A673 (cell line): ENCODE measurements around the gene REN. TPM values are rescaled to one million over a fixed set of nuclear protein-coding genes. Genes with fewer than 3 reads are reported as not detected.

Experiments used
- BruUV-seq: library from RNA; stranded (reverse); fragments of 400-500 nt; replicated peaks from 2 replicates; lab custom pipeline; 2021; lab: Mats Ljungman, UMichigan
- CTCF ChIA-PET: fragments of 300-600 bp; sonication (Branson Sonifier 250); formaldehyde crosslinking; loops from one replicate; lab custom pipeline; 2022; ENCODE audit warnings: antibody characterized with exemption; lab: Charles Lee
- POLR2A ChIA-PET: fragments of 300-600 bp; sonication (Branson Sonifier 250); formaldehyde crosslinking; loops from one replicate; lab custom pipeline; 2022; ENCODE audit warnings: antibody characterized with exemption; ENCODE audit not compliant: low non-redundant PET; lab: Charles Lee
- DNase-seq: peaks from one replicate; pipeline ENCODE4 v3.0.0-alpha.2; 2015; ENCODE audit warnings: low spot score
- H3K27ac ChIP-seq: fragments of 200-600 bp; sonication (generic); 2 replicates; pipeline ENCODE4 v1.5.1; 2016; ENCODE audit warnings: mixed run types, low read depth, mild to moderate bottlenecking, mixed read lengths, antibody characterized with exemption, low read length; ENCODE audit not compliant: poor library complexity, severe bottlenecking
- H3K27me3 ChIP-seq: fragments of 200-600 bp; sonication (generic); replicated peaks from 2 replicates; pipeline ENCODE4 v1.6.1; 2017; ENCODE audit warnings: mixed run types, low read depth, mild to moderate bottlenecking, mixed read lengths, antibody characterized with exemption, low read length; ENCODE audit not compliant: insufficient read depth, poor library complexity
- H3K36me3 ChIP-seq: fragments of 200-600 bp; sonication (generic); 2 replicates; pipeline ENCODE4 v1.6.1; 2016; ENCODE audit warnings: mixed run types, mild to moderate bottlenecking, mixed read lengths, antibody characterized with exemption, low read length; ENCODE audit not compliant: insufficient read depth, poor library complexity, severe bottlenecking
- H3K4me1 ChIP-seq: fragments of 200-600 bp; sonication (generic); 2 replicates; pipeline ENCODE4 v1.6.1; 2017; ENCODE audit warnings: mixed run types, mild to moderate bottlenecking, mixed read lengths, antibody characterized with exemption, low read length; ENCODE audit not compliant: insufficient read depth, poor library complexity, severe bottlenecking
- H3K4me3 ChIP-seq: fragments of 200-600 bp; sonication (generic); 2 replicates; pipeline ENCODE4 v1.5.1; 2016; ENCODE audit warnings: low read depth, mixed run types, mild to moderate bottlenecking, mixed read lengths, low read length; ENCODE audit not compliant: poor library complexity, severe bottlenecking
- H3K9me3 ChIP-seq: fragments of 200-600 bp; sonication (generic); 2 replicates; pipeline ENCODE4 v1.6.1; 2016; ENCODE audit warnings: mixed run types, low read depth, mild to moderate bottlenecking, mixed read lengths, antibody characterized with exemption, low read length; ENCODE audit not compliant: poor library complexity, severe bottlenecking
- CTCF ChIP-seq: fragments of 300-800, 200-600 bp; sonication (generic); conservative IDR thresholded peaks from 2 replicates; pipeline ENCODE4 v1.5.1; 2017; ENCODE audit warnings: low read depth, mild to moderate bottlenecking, antibody characterized with exemption, low read length, moderate library complexity, mixed read lengths
- EZH2 ChIP-seq: fragments of 200-600 bp; sonication (generic); IDR thresholded peaks from 2 replicates; pipeline ENCODE4 v1.6.1; 2017; ENCODE audit warnings: borderline replicate concordance, low read depth, mild to moderate bottlenecking, mixed read lengths, antibody characterized with exemption, low read length; ENCODE audit not compliant: poor library complexity, severe bottlenecking
- intact Hi-C: fragments of 100-400 bp; cut with micrococcal nuclease; formaldehyde crosslinking; loops from one replicate; pipeline ENCODE4 v1.10.0; 2022; ENCODE audit not compliant: unreplicated experiment
- total RNA-seq: library from RNA; stranded (reverse); gene quantifications from 2 replicates; pipeline ENCODE4 v1.2.3, GENCODE V29; 2021

REN gene
- total RNA-seq, 1 experiment from 2014 or later = not detected

- no TSS peak for BruUV-seq
- H3K36me3 ChIP-seq = no peaks in the 10 kb centered on the region
- H3K9me3 ChIP-seq = no peaks in the 10 kb centered on the region
- intact Hi-C loops = no loop called here
- no peaks in the 10 kb centered on the region for H3K27me3 ChIP-seq
- H3K4me1 ChIP-seq = no peaks in the 10 kb centered on the region
- DNase-seq = no peak
- ChIA-PET CTCF (no interaction called here), POLR2A (no interaction called here)
- H3K4me3 ChIP-seq = no peak overlapping the region
- TF ChIP-seq CTCF (no peak), EZH2 (no peak)
- no peak overlapping the region for H3K27ac ChIP-seq
These were observed 25.0 kb downstream of the REN start for GRCh38 chr1:204141131-204141530.

- intact Hi-C loops = no loop called here
- H3K36me3 ChIP-seq = no peaks in the 10 kb centered on the region
- TF ChIP-seq EZH2 (no peak), CTCF (no peak)
- H3K4me1 ChIP-seq = no peaks in the 10 kb centered on the region
- POLR2A ChIA-PET = interaction anchor here (0.6 kb wide), 1 partner anchor 8 kb away, joined by 6 read pairs; no protein-coding TSS in a partner anchor
- CTCF ChIA-PET = no interaction called here
- DNase-seq = no peak
- no peak overlapping the region for H3K27ac ChIP-seq
- no TSS peak for BruUV-seq
- no peak overlapping the region for H3K4me3 ChIP-seq
- H3K27me3 ChIP-seq = no peaks in the 10 kb centered on the region
- no peaks in the 10 kb centered on the region for H3K9me3 ChIP-seq
These were observed 26.2 kb downstream of the REN start for GRCh38 chr1:204139952-204140351.

- CTCF ChIA-PET = no interaction called here
These were observed 27.0 kb downstream of the REN start for GRCh38 chr1:204139088-204139487.

More at GRCh38 chr1:204139088-204139487, 27.0 kb downstream of the REN start:
- Histone ChIP-seq H3K9me3 (no peaks in the 10 kb centered on the region), H3K4me3 (no peak overlapping the region), H3K36me3 (no peaks in the 10 kb centered on the region), H3K27me3 (no peaks in the 10 kb centered on the region), H3K4me1 (no peaks in the 10 kb centered on the region), H3K27ac (no peak overlapping the region)
- BruUV-seq = no TSS peak
- TF ChIP-seq CTCF = no peak
- no peak for DNase-seq
- POLR2A ChIA-PET = interaction anchor here (0.6 kb wide), 1 partner anchor 9 kb away, joined by 6 read pairs; no protein-coding TSS in a partner anchor
- intact Hi-C loops = no loop called here
